Measurements from ENCODE around the gene LRP2BP.

DNA sequence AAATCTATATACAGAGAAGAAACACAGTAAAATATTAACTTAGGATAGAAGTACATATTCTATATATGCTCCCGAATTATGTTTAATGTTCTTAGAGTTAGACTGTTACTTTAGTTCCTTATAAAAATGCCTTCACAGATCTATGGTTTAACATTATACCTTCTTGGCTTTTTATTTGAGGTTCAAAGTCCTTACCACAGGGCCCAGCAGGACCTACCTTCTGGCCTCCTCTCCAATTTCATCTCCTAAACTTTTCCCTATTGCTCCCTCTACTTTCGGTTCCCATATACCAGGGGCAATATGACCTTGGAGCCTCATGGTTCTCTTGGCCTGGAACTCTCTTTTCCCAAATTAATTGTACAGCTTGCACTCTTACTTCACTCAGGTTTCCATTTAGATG is 12.7 kb upstream of the LRP2BP start:
- TF ChIP-seq, protein P1, sequence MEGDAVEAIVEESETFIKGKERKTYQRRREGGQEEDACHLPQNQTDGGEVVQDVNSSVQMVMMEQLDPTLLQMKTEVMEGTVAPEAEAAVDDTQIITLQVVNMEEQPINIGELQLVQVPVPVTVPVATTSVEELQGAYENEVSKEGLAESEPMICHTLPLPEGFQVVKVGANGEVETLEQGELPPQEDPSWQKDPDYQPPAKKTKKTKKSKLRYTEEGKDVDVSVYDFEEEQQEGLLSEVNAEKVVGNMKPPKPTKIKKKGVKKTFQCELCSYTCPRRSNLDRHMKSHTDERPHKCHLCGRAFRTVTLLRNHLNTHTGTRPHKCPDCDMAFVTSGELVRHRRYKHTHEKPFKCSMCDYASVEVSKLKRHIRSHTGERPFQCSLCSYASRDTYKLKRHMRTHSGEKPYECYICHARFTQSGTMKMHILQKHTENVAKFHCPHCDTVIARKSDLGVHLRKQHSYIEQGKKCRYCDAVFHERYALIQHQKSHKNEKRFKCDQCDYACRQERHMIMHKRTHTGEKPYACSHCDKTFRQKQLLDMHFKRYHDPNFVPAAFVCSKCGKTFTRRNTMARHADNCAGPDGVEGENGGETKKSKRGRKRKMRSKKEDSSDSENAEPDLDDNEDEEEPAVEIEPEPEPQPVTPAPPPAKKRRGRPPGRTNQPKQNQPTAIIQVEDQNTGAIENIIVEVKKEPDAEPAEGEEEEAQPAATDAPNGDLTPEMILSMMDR (IDR thresholded peaks at IDR 0.05): no peak
- no peak for TF ChIP-seq RAD21 (conservative IDR thresholded peaks at IDR 0.05 in 1 of 2, IDR thresholded peaks at IDR 0.05 in 1 of 2)
- no peak for TF ChIP-seq PHF8 (IDR thresholded peaks at IDR 0.05; ENCODE audit: borderline replicate concordance, low read depth)
